ENCODE measurements around the gene FIBP.

- TF ChIP-seq EZH2 (IDR thresholded peaks at IDR 0.05; ENCODE audit: insufficient read depth, poor library complexity, severe bottlenecking) = no peak
- no peak for TF ChIP-seq EZH2phosphoT487 (IDR thresholded peaks at IDR 0.05; ENCODE audit: insufficient read depth, low read depth)
Observed at GRCh38 chr11:65866509-65867283, 21.6 kb downstream of the FIBP start.

Data from GM23248 (cell line).